HG03159 (cell line): Measurements from ENCODE around the gene KIF3B.
"Not testable (repeated sequence)": the region's sequence is repeated elsewhere in the genome, so short reads cannot be mapped to it uniquely, and the experiment has no call there.

ENCODE experiments used
- ATAC-seq: cut with Tn5 transposase; IDR thresholded peaks from one replicate; pipeline ENCODE4 v1.9.1; 2021; ENCODE audit warnings: mild to moderate bottlenecking, moderate library complexity; ENCODE audit not compliant: unreplicated experiment

The KIF3B gene

DNA sequence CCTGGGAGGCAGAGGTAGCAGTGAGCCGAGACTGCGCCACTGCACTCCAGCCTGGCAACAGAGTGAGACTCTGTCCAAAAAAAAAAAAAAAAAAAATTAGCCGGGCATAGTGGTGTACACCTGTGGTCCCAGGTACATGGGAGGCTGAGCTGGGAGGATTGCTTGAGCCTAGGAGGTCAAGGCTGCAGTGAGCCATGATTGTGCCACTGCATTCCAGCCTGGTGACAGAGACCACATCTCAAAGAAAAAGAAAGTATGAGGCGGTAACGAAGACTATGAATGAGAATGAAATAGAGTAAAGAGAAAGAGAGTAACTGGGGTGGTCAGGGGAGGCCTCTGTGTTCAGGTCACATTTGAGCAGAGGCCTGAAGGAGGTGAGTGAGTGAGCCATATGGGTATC is 31.2 kb upstream of the KIF3B start:
- not testable (repeated sequence) for ATAC-seq

DNA sequence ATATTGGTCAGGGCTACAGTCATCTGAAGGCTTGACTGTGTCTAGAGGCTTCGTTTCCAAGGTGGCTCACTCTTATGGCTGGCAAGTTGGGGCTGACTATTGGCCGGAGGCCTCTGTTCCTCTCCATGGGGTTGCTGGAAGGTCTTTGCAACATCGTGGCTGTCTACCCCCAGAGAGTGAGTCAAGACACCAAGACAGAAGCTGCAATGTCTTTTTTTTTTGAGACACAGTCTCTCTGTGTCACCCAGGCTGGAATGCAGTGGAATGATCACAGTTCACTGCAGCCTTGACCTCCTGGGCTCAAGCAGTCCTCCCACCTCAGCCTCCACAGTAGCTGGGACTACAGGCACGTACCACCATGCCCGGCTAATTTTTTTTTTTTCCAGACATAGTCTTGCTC is 29.4 kb upstream of the KIF3B start:
- no peak for ATAC-seq

DNA sequence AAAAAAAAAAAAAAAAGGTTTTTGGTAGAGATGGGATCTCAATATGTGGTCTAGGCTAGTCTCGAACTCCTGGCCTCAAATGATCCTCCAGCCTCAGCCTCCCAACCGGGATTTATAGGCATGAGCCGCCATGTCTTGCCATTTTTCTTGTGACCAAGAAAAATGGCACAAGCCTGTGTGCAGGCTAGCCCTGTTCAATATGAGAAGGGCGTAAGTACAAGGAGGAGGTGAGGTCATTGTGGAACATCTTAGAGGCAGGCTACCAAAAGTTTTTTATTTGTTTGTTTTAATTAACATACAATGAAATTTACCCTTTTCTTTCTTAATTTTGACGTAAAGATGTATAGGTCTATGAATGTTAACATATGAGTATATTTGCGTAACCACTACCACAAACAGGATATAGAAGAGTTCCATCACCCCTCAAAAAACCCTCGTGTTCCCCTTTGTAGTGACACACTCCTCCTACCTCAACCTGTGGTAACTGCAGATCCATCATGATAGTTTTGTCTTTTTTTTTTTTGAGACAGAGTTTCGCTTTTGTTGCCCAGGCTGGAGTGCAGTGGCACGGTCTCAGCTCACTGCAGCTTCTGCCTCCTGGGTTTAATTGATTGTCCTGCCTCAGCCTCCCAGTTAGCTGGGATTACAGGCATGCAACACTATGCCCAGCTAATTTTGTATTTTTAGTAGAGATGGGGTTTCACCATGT is 28.3 kb upstream of the KIF3B start:
- ATAC-seq: no peak

DNA sequence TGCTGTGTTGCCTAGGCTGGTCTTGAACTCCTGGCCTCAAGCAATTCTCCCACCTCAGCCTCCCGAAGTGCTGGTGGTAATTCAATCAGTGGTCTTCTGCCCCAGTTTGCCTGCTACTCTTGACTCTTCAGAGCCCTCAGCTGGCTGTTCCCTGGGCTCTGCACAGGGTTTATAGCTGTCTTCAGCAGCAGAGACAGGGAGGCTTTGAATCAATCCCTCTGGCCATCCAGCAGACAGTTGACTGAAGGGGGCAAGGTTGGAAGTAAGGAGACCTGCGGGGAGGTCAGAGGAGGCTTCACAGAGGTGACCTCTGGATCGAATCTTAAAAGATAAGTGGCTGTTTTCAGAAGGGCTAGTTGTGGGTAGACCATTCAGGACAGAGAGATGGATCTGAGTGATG is 26.0 kb upstream of the KIF3B start:
- no peak for ATAC-seq

DNA sequence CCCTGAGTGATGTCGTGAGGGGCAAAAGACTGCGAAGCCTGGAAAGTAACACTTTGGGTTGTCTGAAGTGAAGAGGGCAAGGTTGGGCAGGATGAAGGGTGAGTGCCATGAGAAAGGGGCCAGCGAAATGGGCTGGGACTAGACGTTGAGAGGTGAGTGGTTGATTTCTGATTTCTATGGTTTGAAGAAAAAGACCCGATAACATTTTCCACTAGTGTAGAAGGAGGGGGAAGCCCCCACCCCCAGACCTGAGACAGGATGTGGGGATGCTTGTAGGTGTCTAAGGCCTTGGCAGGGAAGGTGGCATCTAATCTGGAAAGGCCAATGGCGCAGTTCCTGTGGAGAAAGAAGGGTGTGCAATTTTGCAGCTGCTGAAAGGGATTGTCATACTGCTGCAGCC is 25.3 kb upstream of the KIF3B start:
- ATAC-seq: no peak

DNA sequence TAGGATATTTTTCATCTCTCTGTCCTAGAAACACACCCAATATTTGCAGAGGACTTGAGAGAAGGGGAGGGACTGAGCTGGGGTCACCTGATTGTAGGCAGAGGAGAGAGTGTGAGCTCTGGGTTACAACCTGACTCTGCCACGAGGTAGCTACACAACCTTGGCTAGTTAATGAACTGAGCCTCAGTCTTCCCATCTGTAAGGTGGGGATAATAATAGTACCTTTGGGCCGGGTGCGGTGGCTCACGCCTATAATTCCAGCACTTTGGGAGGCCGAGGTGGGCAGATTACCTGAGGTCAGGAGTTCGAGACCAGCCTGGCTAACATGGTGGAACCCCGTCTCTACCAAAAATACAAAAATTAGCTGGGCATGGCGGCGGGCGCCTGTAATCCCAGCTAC is 16.5 kb upstream of the KIF3B start:
- not testable (repeated sequence) for ATAC-seq

DNA sequence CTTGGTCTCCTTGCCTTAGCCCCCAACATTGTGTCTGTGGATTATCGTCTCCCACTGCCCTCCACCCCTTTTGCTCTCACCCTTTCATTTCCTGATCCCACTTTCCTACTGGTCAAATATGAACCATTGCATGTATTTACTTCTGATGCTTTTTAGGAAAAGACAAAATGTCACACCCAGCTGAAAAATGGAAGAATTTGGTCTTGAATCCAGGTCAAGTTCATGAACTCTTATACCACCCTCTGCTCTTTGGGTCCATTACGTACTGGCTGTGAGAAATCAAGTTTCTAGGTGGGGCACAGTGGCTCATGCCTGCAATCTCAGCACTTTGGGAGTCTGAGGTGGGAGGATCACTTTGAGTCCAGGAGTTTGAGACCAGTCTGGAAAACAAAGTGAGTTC is 15.8 kb upstream of the KIF3B start:
- no peak for ATAC-seq

DNA sequence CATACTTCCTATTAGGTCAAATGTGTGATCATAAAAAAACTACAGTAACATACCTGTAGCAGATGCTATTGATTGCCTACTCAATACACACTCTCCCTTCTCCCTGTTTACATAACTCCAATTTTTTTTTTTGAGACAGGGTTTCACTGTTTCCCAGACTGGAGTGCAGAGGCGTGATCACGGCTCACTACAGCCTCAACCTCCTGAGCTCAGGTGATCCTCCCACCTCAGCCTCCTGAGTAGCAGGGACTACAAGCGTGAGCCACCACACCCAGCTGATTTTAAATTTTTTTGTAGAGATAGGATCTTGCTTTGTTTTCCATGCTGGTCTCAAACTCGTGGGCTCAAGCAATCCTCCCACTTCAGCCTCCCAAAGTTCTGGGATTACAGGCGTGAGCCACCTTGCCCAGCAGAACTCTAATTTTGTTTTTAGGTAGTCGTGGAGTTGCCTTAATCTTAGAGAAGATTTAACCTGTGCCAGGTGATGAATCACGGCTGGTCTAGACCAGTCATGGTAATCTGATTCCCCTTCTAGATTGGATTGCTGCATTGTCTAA is 14.0 kb upstream of the KIF3B start:
- no peak for ATAC-seq

DNA sequence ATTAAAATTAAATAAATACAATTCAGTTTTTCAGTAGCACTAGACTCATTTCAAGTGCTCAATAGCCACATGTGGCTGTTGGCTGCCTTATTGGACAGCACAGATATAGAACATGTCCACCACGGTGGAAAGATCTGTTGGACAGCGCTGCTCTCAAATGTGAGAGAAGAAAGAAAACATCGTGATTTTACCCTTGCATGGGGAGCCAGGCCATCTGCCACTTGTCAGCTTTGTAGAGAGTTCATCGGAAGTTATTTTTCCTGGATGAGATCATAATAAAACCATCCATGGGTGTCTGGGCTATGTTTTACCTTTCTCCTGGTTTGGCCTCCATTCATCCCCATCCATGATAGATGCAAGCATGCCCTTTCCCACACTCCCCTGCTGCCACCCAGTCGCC is 5.8 kb upstream of the KIF3B start:
- no peak for ATAC-seq

DNA sequence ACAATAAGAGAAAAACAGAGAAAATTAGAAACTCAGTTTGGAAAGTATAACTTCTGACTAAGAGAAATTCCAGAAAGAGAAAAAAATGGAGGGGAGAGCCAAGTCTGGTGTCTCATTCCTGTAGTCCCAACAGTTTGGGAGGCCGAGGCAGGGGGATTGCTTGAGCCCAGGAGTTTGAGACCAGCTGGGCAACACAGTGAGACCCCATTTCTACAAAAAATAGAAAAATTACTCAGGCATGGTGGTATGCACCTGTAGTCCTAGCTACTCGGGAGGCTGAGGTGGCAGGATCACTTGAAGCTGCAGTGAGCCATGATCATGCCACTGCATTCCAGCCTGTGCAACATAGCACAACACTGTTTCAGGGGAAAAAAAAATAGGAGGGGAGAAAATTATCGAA is 3.1 kb upstream of the KIF3B start:
- ATAC-seq: no peak

DNA sequence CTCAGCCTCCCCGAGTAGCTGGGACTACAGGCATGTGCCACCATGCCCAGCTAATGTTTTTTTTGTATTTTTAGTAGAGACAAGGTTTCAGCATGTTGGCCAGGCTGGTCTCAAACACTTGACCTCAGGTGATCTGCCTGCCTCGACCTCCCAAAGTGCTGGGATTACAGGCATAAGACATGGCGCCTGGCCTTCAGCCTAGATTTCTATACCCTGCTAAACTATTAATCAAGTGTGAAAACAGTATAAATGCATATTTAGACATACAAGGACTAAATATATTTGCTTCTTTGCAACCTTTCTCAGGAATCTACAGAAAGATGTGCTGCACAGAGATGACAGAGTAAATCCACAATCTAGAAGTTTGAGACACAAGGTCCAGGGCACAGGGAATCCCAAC is 2.3 kb upstream of the KIF3B start:
- ATAC-seq: not testable (repeated sequence)

DNA sequence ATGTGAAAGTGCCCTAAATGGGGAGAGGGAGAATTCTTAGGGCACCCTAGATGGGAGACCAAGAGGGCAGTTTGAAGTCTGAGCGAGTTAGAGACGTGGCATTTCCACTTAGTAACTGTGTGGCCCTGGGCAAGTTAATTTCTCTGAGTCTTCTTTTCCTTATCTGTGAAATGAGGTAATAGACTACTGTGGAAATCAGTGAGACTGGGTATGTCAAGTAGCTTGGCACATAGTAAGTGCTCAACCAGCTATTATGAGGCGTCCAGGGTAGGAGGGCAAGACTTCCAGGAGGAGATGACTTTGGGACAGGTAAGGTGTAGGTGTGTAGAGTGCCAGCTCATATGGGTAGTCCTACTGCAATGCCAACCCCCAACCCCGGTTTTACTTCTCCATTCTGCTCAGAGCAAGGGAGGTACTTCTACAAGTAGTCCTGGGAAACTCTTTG is 770 bp downstream of the KIF3B start:
- ATAC-seq: peak; percentile 60

DNA sequence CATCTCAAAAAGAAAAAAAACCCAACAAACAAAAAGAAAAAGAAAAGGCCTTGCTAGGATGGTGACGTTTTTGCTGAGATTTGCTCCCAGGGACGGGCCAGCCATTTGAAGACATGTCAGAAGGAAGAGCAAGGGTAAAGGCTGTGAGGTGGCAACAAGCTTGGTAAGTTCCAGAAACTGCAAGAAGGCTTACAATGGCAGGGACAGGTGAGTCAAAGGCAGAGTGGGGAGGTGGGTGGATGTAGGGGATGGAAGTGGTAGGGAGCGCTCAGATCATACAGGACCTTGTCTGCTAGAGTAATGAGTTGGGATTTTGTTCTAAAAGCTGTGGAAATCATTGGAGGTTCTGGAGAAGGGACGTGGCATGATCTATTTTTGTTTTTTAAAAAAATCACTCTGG is 4.3 kb downstream of the KIF3B start:
- no peak for ATAC-seq

DNA sequence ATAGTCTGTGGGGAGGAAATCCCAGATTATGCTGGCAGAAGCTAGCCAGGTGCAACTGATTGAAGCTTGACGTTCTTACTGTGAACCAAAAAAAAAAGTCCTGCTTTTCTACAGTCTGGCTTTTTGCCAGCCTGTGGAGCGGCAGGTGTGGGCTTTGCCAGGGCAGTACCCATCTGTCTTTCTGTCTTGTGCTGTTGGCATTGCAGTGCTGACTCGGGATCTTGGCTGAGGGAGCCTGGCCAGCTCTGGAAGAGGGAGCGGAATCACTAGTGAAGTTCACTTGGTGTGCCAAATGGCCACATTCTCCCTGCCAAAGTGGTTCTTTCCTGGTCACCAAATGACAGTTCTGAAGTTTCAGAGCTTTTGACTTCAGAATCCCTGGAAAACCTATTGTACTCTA is 5.0 kb downstream of the KIF3B start:
- ATAC-seq: no peak

DNA sequence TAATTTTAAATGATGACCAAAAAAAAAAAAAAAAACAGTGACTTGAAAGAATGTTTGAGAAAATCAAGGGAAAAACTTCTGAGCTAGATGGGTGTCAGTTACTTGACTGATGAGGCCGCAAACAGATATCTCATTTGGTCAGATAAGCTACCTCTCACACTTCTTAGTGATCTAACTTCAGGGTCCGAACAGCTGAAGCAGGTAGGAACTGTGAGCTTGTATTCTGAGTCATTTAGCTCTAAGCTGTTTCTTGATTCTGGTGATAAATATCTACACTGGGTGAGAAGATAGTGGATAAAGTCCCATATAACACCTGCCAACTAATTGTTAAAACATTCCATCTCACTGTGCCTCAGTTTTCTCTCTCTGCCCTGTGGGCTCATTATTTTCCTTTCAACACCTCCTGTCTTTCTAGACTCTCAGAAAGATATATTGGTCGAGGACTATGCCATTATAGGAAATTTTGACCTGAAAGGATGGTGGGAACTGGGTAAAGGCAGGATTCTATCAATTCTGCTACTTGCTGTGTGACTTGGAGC is 7.7 kb downstream of the KIF3B start:
- no peak for ATAC-seq

DNA sequence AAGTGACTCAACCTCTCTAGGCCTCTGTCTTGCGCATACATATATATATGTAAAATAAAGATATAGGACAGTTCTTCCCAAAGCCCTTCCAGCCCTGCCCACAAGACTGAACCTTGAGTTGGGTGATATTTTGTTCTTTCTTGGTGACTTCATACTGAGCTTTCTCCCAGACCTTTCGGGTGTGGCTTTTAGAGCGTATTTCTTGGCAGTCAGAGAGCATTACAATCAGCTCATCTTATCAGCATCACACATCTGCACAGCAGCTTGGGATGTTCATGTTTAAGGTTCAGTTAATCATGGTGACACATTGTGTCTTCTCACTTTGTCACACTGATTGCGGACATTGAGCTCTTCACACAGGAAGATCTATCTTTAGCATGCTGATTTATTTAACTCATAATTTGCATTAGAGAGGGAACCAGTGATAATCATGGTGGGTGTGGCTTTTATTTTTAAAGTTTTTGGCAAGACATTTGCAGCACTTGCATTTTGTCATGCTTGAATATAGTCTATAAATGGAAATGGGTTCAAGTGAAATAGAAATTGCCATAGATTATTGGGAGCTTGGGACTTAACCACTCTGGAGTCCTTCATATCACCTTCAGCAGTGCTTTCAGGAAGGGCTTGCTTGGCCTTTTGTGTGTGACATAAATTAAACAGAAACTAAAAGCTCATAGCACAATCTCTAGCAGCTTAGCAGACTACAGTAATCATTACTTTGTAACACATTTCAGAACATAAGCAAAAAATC is 8.3 kb downstream of the KIF3B start:
- ATAC-seq: peak; percentile 61

DNA sequence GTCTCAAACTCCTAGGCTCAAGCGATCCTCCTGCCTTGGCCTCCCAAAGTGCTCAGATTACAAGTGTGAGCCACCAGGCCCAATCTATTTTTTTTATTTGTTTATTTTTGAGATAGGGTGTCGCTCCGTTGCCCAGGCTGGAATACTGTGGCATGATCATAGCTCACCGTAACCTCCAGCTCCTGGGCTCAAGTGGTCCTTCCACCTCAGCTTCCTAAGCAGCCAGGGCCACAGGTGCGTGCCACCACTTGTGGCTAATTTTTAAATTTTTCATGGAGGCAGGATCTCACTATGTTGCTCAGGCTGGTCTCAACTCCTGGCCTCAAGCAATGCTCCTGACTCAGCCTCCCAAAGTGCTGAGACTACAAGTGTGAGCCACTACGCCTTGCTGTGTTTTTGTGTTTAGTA is 9.8 kb downstream of the KIF3B start:
- no peak for ATAC-seq

DNA sequence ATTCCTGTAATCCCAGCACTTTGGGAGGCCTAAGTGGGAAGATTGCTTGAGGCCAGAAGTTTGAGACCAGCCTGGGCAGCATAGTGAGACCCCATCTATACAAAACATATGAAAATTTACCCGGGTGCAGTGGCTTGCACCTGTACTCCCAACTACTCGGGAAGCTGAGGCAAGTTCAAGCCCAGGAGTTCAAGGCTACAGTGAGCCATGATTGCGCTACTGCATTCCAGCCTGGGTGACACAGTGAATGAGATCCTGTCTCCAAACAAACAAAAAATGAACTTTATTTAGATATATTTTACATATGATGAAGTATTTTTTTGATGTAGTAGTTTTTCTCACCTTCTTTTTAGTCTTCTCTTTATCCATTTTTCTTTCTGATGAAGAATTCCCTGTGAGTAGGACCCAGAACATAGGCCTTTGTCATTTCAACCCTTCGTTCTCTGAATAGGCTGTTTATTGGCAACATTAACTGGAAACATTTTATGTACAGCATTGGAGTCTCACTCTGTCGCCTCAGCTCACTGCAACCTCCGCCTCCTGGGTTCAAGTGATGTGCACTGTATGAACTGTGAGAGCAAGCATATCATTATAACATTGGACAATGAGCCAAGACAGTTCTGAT is 10.9 kb downstream of the KIF3B start:
- no peak for ATAC-seq

DNA sequence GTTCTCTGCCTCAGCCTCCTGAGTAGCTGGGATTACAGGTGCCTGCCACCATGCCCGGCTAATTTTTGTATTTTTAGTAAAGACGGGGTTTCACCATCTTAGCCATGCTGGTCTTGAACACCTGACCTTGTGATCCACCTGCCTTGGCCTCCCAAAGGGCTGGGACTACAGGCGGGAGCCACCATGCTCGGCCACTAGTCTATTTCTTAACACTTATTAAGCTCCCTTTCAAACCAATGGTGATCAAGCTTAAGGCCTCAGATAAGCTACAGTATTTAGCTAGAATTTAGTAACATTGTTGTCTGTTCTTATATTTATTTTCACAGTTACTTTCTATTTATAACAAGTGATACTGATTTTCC is 11.8 kb downstream of the KIF3B start:
- not testable (repeated sequence) for ATAC-seq

DNA sequence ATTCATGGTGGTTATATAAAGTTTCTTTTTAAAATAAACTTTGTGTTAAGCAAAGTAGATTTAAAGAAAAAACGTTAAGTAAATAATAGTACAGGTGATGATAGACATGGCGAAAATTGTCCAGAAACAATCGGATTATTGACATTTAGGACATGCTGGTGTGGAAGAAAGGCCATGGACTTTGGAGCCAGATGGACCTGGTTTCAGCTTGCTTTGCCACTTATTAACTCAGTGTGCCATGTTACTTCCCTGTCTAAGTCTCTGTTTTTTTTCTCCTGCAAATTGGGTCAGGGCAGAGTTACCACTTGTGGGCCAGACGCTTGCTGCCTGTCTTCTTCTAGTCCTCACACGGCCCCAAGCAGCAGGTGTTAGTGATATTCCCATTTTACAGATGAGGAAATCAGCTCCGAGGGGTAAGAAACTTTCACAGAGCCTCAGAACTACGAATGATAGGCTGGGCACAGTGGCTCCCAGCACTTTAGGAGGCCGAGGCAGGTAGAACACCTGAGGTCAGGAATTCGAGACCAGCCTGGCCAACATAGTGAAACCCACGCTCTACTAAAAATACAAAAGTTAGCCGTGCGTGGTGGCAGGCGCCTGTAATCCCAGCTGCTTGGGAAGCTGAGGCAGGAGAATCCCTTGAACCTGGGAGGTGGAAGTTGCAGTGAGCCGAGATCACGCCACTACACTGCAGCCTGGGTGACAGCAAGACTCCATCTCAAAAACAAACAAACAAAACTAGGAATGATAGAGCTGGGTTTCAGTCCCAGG is 12.4 kb downstream of the KIF3B start:
- no peak for ATAC-seq

DNA sequence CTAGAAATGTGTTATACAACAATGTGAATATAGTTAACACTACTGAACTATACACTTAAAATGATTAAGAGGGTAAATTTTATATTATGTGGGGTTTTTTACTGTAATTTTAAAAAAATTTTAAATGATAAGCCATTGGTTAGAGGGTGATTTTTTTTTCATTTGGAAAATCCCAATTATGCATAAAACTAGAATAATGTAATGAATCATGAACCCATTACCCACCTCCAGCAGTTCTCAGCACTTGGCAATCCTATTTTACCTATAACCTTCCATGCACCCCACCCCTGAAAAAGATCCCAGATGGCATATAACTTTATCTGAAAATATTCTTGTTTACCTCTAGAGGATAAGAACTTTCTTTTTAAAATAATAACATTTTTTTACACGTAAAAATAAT is 13.7 kb downstream of the KIF3B start:
- ATAC-seq: no peak
